HepG2 (cell line): Measurements from ENCODE around the gene CKLF. TPM values are rescaled to one million over a fixed set of nuclear protein-coding genes. Genes with fewer than 3 reads are reported as not detected.

Source experiments
- ATAC-seq: fragments of 200-7000 bp; cut with Tn5 transposase; 3 replicates; pipeline ENCODE4 v1.9.1; 2020; ENCODE audit warnings: mild to moderate bottlenecking, moderate library complexity
- BruUV-seq: library from RNA; stranded (reverse); fragments of 400-500 nt; replicated peaks from 2 replicates; lab custom pipeline; 2021; lab: Mats Ljungman, UMichigan
- CTCF ChIA-PET: fragments of 300-600 bp; formaldehyde crosslinking; extraction: SDS; loops from one replicate; lab custom pipeline; 2021; ENCODE audit warnings: low total read pairs, inconsistent platforms, low intra/inter-chr PET ratio; lab: Yijun Ruan, JAX
- POLR2A ChIA-PET: fragments of 350-600 bp; sonication (Branson Sonifier 250); formaldehyde crosslinking; loops from one replicate; lab custom pipeline; 2020; ENCODE audit warnings: antibody characterized with exemption, inconsistent platforms; lab: Yijun Ruan, JAX
- DNase-seq: peaks from one replicate; pipeline ENCODE4 v3.0.0-alpha.2; 2015; ENCODE audit warnings: low spot score
- FAIRE-seq: peaks from 3 replicates; lab custom pipeline; 2011; peaks lifted over from hg19 to GRCh38; lab: Jason Lieb, UNC
- H2AFZ ChIP-seq: one replicate; pipeline ENCODE4 v1.6.1; 2011; ENCODE audit warnings: low read length, inconsistent platforms
- H3K27ac ChIP-seq: fragments of 300-600 bp; 3 replicates; pipeline ENCODE4 v1.8.0; 2011; ENCODE audit warnings: mixed run types, mild to moderate bottlenecking, mixed read lengths, low read length, inconsistent platforms; ENCODE audit not compliant: insufficient read depth; ENCODE audit errors: extremely low read length
- H3K27me3 ChIP-seq, 2 experiments: fragments of 200-600 bp in 1 of 2; 2 replicates in 1 of 2; 3 replicates in 1 of 2; pipeline versions ENCODE4 v1.6.0 to v1.8.0; 2011; ENCODE audit warnings: low read length in 2 of 2, mild to moderate bottlenecking in 2 of 2, moderate library complexity in 2 of 2, inconsistent platforms in 1 of 2; ENCODE audit not compliant: insufficient read depth in 2 of 2, control insufficient read depth in 1 of 2
- H3K36me3 ChIP-seq, 2 experiments: fragments of 200-600 bp in 1 of 2; replicated peaks in 1 of 2; 2 replicates in 1 of 2; 3 replicates in 1 of 2; pipeline versions ENCODE4 v1.5.1 to v1.8.0; 2011; ENCODE audit warnings: low read length in 2 of 2, inconsistent platforms in 1 of 2; ENCODE audit not compliant: insufficient read depth in 2 of 2, control insufficient read depth in 1 of 2
- H3K4me1 ChIP-seq: 2 replicates; pipeline ENCODE4 v1.5.1; 2012; ENCODE audit warnings: low read length, inconsistent platforms; ENCODE audit not compliant: insufficient read depth
- H3K4me2 ChIP-seq: 2 replicates; pipeline ENCODE4 v1.6.0; 2011; ENCODE audit warnings: low read depth, low read length, inconsistent platforms
- H3K4me3 ChIP-seq, 3 experiments: fragments of 200-600 bp in 1 of 3; sonication (generic), shearing (Covaris generic) in 1 of 3; replicated peaks in 1 of 3; 2 replicates each; pipeline ENCODE4 v1.5.1; 2011 to 2016; ENCODE audit warnings: low read length in 3 of 3, inconsistent platforms in 2 of 3, low read depth in 2 of 3, mild to moderate bottlenecking in 2 of 3, control low read depth in 1 of 3, mixed read lengths in 1 of 3; ENCODE audit not compliant: insufficient read depth in 1 of 3
- H3K79me2 ChIP-seq: one replicate; pipeline ENCODE4 v1.6.1; 2011; ENCODE audit warnings: low read length, inconsistent platforms; ENCODE audit not compliant: insufficient read depth
- H3K9ac ChIP-seq: 2 replicates; pipeline ENCODE4 v1.6.0; 2011; ENCODE audit warnings: mild to moderate bottlenecking, low read depth, low read length, inconsistent platforms; ENCODE audit not compliant: insufficient read depth
- H3K9me3 ChIP-seq: 2 replicates; pipeline ENCODE4 v1.5.1; 2012; ENCODE audit warnings: mild to moderate bottlenecking, low read length
- H4K20me1 ChIP-seq: 2 replicates; pipeline ENCODE4 v1.6.0; 2011; ENCODE audit warnings: inconsistent platforms, mild to moderate bottlenecking, low read length, moderate library complexity; ENCODE audit not compliant: insufficient read depth
- ATF2 ChIP-seq: sonication (generic); formaldehyde crosslinking; IDR thresholded peaks from 2 replicates; pipeline ENCODE4 v1.4.0; 2020; ENCODE audit warnings: missing genetic modification reagents
- HNRNPUL1 ChIP-seq: fragments of 200-400 bp; formaldehyde crosslinking; IDR thresholded peaks from 2 replicates; pipeline ENCODE4 v1.6.1; 2017; ENCODE audit warnings: low read depth, mild to moderate bottlenecking, low read length, moderate library complexity
- MXD1 ChIP-seq: sonication (generic); formaldehyde crosslinking; IDR thresholded peaks from 2 replicates; pipeline ENCODE4 v1.4.0; 2020; ENCODE audit warnings: mild to moderate bottlenecking, missing genetic modification reagents
- SKI ChIP-seq: fragments of 450-650 bp; IDR thresholded peaks from one replicate; pipeline ENCODE4 v1.6.1; 2018; ENCODE audit warnings: mild to moderate bottlenecking; ENCODE audit not compliant: partially characterized antibody
- ZBTB40 ChIP-seq, 2 experiments: fragments of 450-650 bp in 1 of 2; sonication (generic) in 1 of 2; formaldehyde crosslinking in 1 of 2; IDR thresholded peaks; 2 replicates each; pipeline versions ENCODE4 v1.6.1 to v1.8.0; 2016 to 2022; ENCODE audit warnings: antibody characterized with exemption in 1 of 2, mild to moderate bottlenecking in 1 of 2, missing genetic modification reagents in 1 of 2
- ZNF331 ChIP-seq: sonication (generic); formaldehyde crosslinking; IDR thresholded peaks from 2 replicates; pipeline ENCODE4 v1.4.0; 2020; ENCODE audit warnings: missing genetic modification reagents
- ZNF484 ChIP-seq: sonication (generic); formaldehyde crosslinking; IDR thresholded peaks from 2 replicates; pipeline ENCODE4 v1.5.1; 2020; ENCODE audit warnings: mild to moderate bottlenecking, low read depth, missing genetic modification reagents, borderline replicate concordance
- ZNF552 ChIP-seq: sonication (generic); formaldehyde crosslinking; IDR thresholded peaks from 2 replicates; pipeline ENCODE4 v1.9.0; 2022; ENCODE audit warnings: missing genetic modification reagents, mild to moderate bottlenecking, borderline replicate concordance
- ZNF672 ChIP-seq: sonication (generic); formaldehyde crosslinking; IDR thresholded peaks from 2 replicates; pipeline ENCODE4 v1.8.1; 2022; ENCODE audit warnings: missing genetic modification reagents
- WGBS: methylation state at CpG from one replicate; pipeline ENCODE4 v1.1.6; 2017; ENCODE audit warnings: low lambda C conversion rate; 5-methylcytosine and 5-hydroxymethylcytosine counted together
- in situ Hi-C: cut with HindIII; loops from 2 replicates; pipeline ENCODE4 v1.10.0; 2017; ENCODE audit warnings: low pct_unique_long_range_greater_than_20kb; ENCODE audit not compliant: extremely low pct_ligation_motif_present
- intact Hi-C: fragments of 100-400 bp; cut with micrococcal nuclease; formaldehyde crosslinking; loops from one replicate; pipeline ENCODE4 v1.10.0; 2022; ENCODE audit not compliant: unreplicated experiment
- polyA plus RNA-seq, 8 experiments: library from polyadenylated mRNA; depleted of rRNA in 3 of 8; stranded (reverse) in 7 of 8; unstranded in 1 of 8; fragments of >200 nt; fragmentation: Illumina TruSeq in 4 of 8; extraction: Trizol in 4 of 8; gene quantifications; 2 replicates each; pipeline versions ENCODE4 v1.2.1 to v1.2.3, GENCODE V29; 2011 to 2016; ENCODE audit warnings: low read depth in 4 of 8, missing spikeins in 1 of 8, mixed read lengths in 1 of 8; ENCODE audit not compliant: insufficient read depth in 1 of 8
- total RNA-seq, 5 experiments: library from RNA; depleted of rRNA; stranded (reverse); fragments of >200 nt; fragmentation: Illumina TruSeq; extraction: Trizol; gene quantifications; 2 replicates each; pipeline ENCODE4 v1.2.3, GENCODE V29; 2016; ENCODE audit warnings: low read depth in 1 of 5

The CKLF gene
- total and polyA plus RNA-seq, 2 of the 13 experiments (the other 11 are each of a cell fraction or from before 2014, with no cell fraction given), result 120 to 167 TPM

- no peak for TF ChIP-seq ZNF484 (CRISPR knock-in tag)
Observed at GRCh38 chr16:66507731-66508239, 44.6 kb upstream of the CKLF start (continued).

- no peaks in the 10 kb centered on the region for H3K79me2 ChIP-seq
- POLR2A ChIA-PET, result interaction anchor here (1.5 kb wide), 1 partner anchor 9 kb away, joined by 3 read pairs; no protein-coding TSS in a partner anchor
- H3K27ac ChIP-seq, result no peak overlapping the region
- no peak overlapping the region for H3K4me3 ChIP-seq
- peaks cover 20% of the 10 kb centered on the region for H3K4me1 ChIP-seq
- no peak overlapping the region for H2AFZ ChIP-seq
- ATAC-seq (no peak), DNase-seq (no peak), FAIRE-seq (no peak)
- no peaks in the 10 kb centered on the region for H3K9me3 ChIP-seq
- no peak overlapping the region for H3K4me2 ChIP-seq
- CTCF ChIA-PET, result no interaction called here
- no peaks in the 10 kb centered on the region for H4K20me1 ChIP-seq
- no peak for TF ChIP-seq ATF2 (CRISPR knock-in tag)
- no peak for TF ChIP-seq SKI
- no peak for TF ChIP-seq ZNF552 (CRISPR knock-in tag)
- no peak for TF ChIP-seq ZBTB40 (IDR thresholded peaks at IDR 0.05)
- TF ChIP-seq ZBTB40 (CRISPR knock-in tag; IDR thresholded peaks at IDR 0.05), result no peak
- TF ChIP-seq MXD1, result no peak
- no peak for TF ChIP-seq ZNF672 (CRISPR knock-in tag)
- TF ChIP-seq ZNF331 (CRISPR knock-in tag), result no peak
- no peak for TF ChIP-seq HNRNPUL1
- 90% methylated on average over 7 of the region's 7 CpGs for WGBS
- H3K9ac ChIP-seq, result no peak overlapping the region
- H3K36me3 ChIP-seq, result peaks cover 3 to 5% of the 10 kb centered on the region in 2 experiments; a peak in 4 of 5 replicates
- intact Hi-C loops, result no loop called here
- H3K27me3 ChIP-seq, result no peaks in the 10 kb centered on the region
- in situ Hi-C loops, result no loop called here
- no TSS peak for BruUV-seq
Observed at GRCh38 chr16:66508248-66508913, 44.0 kb upstream of the CKLF start.
